ENCODE measurements around the gene AGBL1.

Gene AGBL1

DNA sequence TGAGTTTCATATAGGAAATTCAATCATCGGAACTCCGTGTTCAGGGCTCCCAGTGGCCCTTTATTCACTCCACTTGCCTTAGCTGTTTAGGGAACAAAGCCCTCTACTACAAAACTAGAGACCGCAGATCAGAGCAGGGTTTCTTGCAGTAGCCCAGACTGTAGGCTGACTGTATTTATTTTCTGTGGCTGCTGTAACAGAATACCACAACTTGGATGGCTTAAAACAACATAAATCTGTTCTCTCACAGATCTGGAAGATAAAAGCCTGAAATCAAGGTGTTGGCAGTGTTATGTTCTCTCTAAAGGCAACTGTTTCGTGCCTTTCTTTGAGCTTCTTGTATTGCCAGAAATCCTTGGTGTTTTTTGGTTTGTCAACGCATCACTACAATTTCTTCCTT is 479.0 kb downstream of the AGBL1 start:
- Histone ChIP-seq H3K36me3 (ENCODE audit: control insufficient read depth in 2 of 2, insufficient read depth in 1 of 2, low read length in 2 of 2) (no peaks in the 10 kb centered on the region), H3K4me1 (ENCODE audit: control insufficient read depth, insufficient read depth, low read length) (peaks cover 30% of the 10 kb centered on the region), H3K27ac (ENCODE audit: extremely low read depth, low read depth, low read length) (peak overlapping the region; percentile 38; the same call in 1 of the 2 replicates), H3K9me3 (ENCODE audit: control insufficient read depth, insufficient read depth, low read depth, low read length) (no peaks in the 10 kb centered on the region), H3K4me3 (ENCODE audit: low read depth, low read length) (no peak overlapping the region)
- ChIA-PET POLR2A (no interaction called here), CTCF (no interaction called here)
- TF ChIP-seq ZNF548 (tag by site-specific recombination; IDR thresholded peaks at IDR 0.05): no peak
- peak; percentile 76; the same call in 1 of the 2 replicates for TF ChIP-seq TRIM28 (IDR thresholded peaks at IDR 0.05; ENCODE audit: borderline replicate concordance, low read length)

DNA sequence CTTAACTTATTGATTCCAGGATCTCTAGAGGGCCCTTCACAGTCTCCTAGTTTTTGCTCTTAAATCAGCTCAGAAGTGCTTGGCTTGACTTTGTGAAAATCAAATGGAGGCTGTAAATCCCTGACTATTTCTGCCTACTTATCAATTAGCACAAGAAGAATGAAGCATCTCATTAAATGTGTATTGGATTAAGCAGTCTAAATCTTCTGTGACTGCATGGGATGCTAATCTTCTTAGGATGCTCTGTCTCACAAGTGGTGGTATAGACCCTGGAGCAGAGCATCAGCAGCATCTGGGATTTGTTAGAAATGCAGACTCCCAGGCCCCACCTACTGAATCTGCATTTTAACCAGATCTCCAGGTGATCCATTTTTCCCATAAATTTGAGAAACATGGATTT is 488.7 kb downstream of the AGBL1 start:
- Histone ChIP-seq H3K4me1 (ENCODE audit: control insufficient read depth, insufficient read depth, low read length) (no peaks in the 10 kb centered on the region), H3K36me3 (ENCODE audit: control insufficient read depth in 2 of 2, insufficient read depth in 1 of 2, low read length in 2 of 2) (no peaks in the 10 kb centered on the region), H3K27ac (ENCODE audit: extremely low read depth, low read depth, low read length) (no peak overlapping the region), H3K4me3 (ENCODE audit: low read depth, low read length) (no peak overlapping the region), H3K9me3 (ENCODE audit: control insufficient read depth, insufficient read depth, low read depth, low read length) (no peaks in the 10 kb centered on the region)
- POLR2A ChIA-PET: no interaction called here
- TF ChIP-seq, protein P1, sequence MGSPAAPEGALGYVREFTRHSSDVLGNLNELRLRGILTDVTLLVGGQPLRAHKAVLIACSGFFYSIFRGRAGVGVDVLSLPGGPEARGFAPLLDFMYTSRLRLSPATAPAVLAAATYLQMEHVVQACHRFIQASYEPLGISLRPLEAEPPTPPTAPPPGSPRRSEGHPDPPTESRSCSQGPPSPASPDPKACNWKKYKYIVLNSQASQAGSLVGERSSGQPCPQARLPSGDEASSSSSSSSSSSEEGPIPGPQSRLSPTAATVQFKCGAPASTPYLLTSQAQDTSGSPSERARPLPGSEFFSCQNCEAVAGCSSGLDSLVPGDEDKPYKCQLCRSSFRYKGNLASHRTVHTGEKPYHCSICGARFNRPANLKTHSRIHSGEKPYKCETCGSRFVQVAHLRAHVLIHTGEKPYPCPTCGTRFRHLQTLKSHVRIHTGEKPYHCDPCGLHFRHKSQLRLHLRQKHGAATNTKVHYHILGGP (tag by site-specific recombination; IDR thresholded peaks at IDR 0.05): no peak
- TF ChIP-seq, protein P2, sequence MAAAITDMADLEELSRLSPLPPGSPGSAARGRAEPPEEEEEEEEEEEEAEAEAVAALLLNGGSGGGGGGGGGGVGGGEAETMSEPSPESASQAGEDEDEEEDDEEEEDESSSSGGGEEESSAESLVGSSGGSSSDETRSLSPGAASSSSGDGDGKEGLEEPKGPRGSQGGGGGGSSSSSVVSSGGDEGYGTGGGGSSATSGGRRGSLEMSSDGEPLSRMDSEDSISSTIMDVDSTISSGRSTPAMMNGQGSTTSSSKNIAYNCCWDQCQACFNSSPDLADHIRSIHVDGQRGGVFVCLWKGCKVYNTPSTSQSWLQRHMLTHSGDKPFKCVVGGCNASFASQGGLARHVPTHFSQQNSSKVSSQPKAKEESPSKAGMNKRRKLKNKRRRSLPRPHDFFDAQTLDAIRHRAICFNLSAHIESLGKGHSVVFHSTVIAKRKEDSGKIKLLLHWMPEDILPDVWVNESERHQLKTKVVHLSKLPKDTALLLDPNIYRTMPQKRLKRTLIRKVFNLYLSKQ (tag by site-specific recombination; IDR thresholded peaks at IDR 0.05; ENCODE audit: borderline replicate concordance): no peak
- TF ChIP-seq ZFHX2 (tag by site-specific recombination; conservative IDR thresholded peaks at IDR 0.05) (no peak), ZNF76 (tag by site-specific recombination; IDR thresholded peaks at IDR 0.05; ENCODE audit: borderline replicate concordance, low read depth) (no peak), ZNF311 (tag by site-specific recombination; IDR thresholded peaks at IDR 0.05; ENCODE audit: borderline replicate concordance) (no peak), ZBTB20 (tag by site-specific recombination; IDR thresholded peaks at IDR 0.05) (no peak), ZNF19 (tag by site-specific recombination; IDR thresholded peaks at IDR 0.05; ENCODE audit: low read depth) (no peak), ZNF24 (tag by site-specific recombination; IDR thresholded peaks at IDR 0.05) (no peak), KLF9 (tag by site-specific recombination; IDR thresholded peaks at IDR 0.05; ENCODE audit: low read depth) (no peak), ZNF114 (tag by site-specific recombination; IDR thresholded peaks at IDR 0.05) (no peak), HOXD13 (CRISPR knock-in tag; IDR thresholded peaks at IDR 0.05; ENCODE audit: borderline replicate concordance) (no peak), MEIS1 (CRISPR knock-in tag; IDR thresholded peaks at IDR 0.05; ENCODE audit: borderline replicate concordance) (no peak), ZNF112 (tag by site-specific recombination; IDR thresholded peaks at IDR 0.05) (no peak), BCL11A (tag by site-specific recombination; IDR thresholded peaks at IDR 0.05; ENCODE audit: low read depth) (no peak), GLI4 (tag by site-specific recombination; IDR thresholded peaks at IDR 0.05) (no peak), MZF1 (tag by site-specific recombination; IDR thresholded peaks at IDR 0.05; ENCODE audit: borderline replicate concordance) (no peak), HOXA7 (CRISPR knock-in tag; IDR thresholded peaks at IDR 0.05; ENCODE audit: borderline replicate concordance) (no peak), ZNF138 (tag by site-specific recombination; IDR thresholded peaks at IDR 0.05; ENCODE audit: borderline replicate concordance) (no peak)
- TF ChIP-seq, protein P3, sequence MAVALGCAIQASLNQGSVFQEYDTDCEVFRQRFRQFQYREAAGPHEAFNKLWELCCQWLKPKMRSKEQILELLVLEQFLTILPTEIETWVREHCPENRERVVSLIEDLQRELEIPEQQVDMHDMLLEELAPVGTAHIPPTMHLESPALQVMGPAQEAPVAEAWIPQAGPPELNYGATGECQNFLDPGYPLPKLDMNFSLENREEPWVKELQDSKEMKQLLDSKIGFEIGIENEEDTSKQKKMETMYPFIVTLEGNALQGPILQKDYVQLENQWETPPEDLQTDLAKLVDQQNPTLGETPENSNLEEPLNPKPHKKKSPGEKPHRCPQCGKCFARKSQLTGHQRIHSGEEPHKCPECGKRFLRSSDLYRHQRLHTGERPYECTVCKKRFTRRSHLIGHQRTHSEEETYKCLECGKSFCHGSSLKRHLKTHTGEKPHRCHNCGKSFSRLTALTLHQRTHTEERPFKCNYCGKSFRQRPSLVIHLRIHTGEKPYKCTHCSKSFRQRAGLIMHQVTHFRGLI (tag by site-specific recombination; IDR thresholded peaks at IDR 0.05): no peak
- CTCF ChIA-PET: no interaction called here
